DMS153 (cell line): Measurements from ENCODE around the gene USP17L12.
"Not testable (repeated sequence)": the region's sequence is repeated elsewhere in the genome, so short reads cannot be mapped to it uniquely, and the experiment has no call there.

ENCODE experiments used
- DNase-seq: peaks from one replicate; lab custom pipeline; 2025; lab: John Stamatoyannopoulos, UW

USP17L12 gene

DNA sequence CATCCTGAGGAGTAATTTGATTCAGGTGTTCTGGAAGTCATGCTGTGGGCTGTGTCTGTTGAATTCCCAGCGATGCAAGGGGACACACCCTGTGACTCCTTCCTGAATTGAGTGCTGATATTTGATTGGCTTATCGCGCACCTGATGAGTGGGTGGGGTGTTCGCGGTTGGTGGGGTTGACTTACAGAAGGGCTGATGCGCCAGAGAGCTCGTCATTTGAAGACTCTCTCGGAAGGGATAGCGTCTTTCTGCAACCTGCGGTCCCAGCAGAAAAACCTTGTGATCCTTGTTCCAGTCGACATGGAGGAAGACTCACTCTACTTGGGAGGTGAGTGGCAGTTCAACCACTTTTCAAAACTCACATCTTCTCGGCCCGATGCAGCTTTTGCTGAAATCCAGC is at the start of gene USP17L12:
USP17L12 (plus strand) TSS at position 301 of the 400 bp plus-strand sequence; CDS start at position 301, 0 bp downstream.
- not testable (repeated sequence) for DNase-seq

DNA sequence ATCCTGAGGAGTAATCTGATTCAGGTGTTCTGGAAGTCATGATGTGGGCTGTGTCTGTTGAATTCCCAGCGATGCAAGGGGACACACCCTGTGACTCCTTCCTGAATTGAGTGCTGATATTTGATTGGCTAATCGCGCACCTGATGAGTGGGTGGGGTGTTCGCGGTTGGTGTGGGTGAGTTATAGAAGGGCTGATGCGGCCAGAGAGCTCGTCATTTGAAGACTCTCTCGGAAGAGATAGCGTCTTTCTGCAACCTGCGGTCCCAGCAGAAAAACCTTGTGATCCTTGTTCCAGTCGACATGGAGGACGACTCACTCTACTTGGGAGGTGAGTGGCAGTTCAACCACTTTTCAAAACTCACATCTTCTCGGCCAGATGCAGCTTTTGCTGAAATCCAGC is 9.6 kb upstream of the USP17L12 start, which contains the start of gene USP17L10:
USP17L10 (plus strand) TSS at position 301 of the 400 bp plus-strand sequence; CDS start at position 301, 0 bp downstream.
- not testable (repeated sequence) for DNase-seq

DNA sequence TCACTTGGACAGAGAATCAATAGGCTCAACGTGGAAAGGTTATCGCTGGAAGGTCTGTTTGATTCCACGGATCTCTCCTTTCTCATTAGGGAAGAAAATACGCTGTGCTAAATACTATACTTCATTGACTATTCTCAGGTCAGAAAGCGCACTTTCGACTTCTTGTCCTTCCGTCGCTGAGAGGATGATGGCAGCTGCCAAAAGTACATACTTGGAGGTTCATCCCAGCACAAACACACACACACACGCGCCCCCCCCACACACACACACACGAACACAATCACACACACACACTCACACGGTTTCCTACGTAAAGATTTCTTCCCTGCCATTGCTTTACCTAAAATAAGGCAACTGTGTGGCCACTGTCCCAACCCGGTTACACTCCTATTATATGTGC is 5.3 kb upstream of the USP17L12 start:
- DNase-seq, result not testable (repeated sequence)

- DNase-seq, result not testable (repeated sequence)
These were observed 4.8 kb upstream of the USP17L12 start, which contains the start of gene USP17L11 for GRCh38 chr4:9215105-9215504. TSS of gene USP17L11 (plus strand) at chr4:9215405. CDS start at chr4:9215405, 0 bp downstream.

- DNase-seq, result not testable (repeated sequence)
These were observed 4.6 kb downstream of the USP17L12 start, which contains the start of gene USP17L13 for GRCh38 chr4:9224596-9224995. TSS of gene USP17L13 (plus strand) at chr4:9224896. CDS start at chr4:9224896, 0 bp downstream.

DNA sequence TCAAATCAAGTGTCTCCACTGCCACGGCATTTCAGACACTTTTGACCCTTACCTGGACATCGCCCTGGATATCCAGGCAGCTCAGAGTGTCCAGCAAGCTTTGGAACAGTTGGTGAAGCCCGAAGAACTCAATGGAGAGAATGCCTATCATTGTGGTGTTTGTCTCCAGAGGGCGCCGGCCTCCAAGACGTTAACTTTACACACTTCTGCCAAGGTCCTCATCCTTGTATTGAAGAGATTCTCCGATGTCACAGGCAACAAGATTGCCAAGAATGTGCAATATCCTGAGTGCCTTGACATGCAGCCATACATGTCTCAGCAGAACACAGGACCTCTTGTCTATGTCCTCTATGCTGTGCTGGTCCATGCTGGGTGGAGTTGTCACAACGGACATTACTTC is 10.3 kb downstream of the USP17L12 start:
- not testable (repeated sequence) for DNase-seq

DNA sequence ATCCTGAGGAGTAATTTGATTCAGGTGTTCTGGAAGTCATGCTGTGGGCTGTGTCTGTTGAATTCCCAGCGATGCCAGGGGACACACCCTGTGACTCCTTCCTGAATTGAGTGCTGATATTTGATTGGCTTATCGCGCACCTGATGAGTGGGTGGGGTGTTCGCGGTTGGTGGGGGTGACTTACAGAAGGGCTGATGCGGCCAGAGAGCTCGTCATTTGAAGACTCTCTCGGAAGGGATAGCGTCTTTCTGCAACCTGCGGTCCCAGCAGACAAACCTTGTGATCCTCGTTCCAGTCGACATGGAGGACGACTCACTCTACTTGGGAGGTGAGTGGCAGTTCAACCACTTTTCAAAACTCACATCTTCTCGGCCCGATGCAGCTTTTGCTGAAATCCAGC is 14.1 kb downstream of the USP17L12 start, which contains the start of gene USP17L15:
USP17L15 (plus strand) TSS at position 301 of the 400 bp plus-strand sequence; CDS start at position 301, 0 bp downstream.
- DNase-seq, result not testable (repeated sequence)

DNA sequence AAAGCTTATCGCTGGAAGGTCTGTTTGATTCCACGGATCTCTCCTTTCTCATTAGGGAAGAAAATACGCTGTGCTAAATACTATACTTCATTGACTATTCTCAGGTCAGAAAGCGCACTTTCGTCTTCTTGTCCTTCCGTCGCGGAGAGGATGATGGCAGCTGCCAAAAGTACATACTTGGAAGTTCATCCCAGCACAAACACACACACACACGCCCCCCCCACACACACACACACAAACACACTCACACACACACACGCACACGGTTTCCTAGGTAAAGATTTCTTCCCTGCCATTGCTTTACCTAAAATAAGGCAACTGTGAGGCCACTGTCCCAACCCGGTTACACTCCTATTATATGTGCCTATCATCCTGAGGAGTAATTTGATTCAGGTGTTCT is 18.5 kb downstream of the USP17L12 start:
- DNase-seq, result not testable (repeated sequence)

- not testable (repeated sequence) for DNase-seq
These were observed 23.6 kb downstream of the USP17L12 start, which contains the start of gene USP17L17 for GRCh38 chr4:9243579-9243978. TSS of gene USP17L17 (plus strand) at chr4:9243879. CDS start at chr4:9243879, 0 bp downstream.

- not testable (repeated sequence) for DNase-seq
These were observed 28.2 kb downstream of the USP17L12 start, which contains the start of gene USP17L18 for GRCh38 chr4:9247953-9248680. TSS of gene USP17L18 (plus strand) at chr4:9248630. CDS start at chr4:9248630, 0 bp downstream.

DNA sequence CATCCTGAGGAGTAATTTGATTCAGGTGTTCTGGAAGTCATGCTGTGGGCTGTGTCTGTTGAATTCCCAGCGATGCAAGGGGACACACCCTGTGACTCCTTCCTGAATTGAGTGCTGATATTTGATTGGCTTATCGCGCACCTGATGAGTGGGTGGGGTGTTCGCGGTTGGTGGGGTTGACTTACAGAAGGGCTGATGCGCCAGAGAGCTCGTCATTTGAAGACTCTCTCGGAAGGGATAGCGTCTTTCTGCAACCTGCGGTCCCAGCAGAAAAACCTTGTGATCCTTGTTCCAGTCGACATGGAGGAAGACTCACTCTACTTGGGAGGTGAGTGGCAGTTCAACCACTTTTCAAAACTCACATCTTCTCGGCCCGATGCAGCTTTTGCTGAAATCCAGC is 33.1 kb downstream of the USP17L12 start, which contains the start of gene USP17L19:
USP17L19 (plus strand) TSS at position 301 of the 400 bp plus-strand sequence; CDS start at position 301, 0 bp downstream.
- DNase-seq, result not testable (repeated sequence)

DNA sequence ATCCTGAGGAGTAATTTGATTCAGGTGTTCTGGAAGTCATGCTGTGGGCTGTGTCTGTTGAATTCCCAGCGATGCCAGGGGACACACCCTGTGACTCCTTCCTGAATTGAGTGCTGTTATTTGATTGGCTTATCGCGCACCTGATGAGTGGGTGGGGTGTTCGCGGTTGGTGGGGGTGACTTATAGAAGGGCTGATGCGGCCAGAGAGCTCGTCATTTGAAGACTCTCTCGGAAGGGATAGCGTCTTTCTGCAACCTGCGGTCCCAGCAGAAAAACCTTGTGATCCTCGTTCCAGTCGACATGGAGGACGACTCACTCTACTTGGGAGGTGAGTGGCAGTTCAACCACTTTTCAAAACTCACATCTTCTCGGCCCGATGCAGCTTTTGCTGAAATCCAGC is 37.9 kb downstream of the USP17L12 start, which contains the start of gene USP17L20:
USP17L20 (plus strand) TSS at position 301 of the 400 bp plus-strand sequence; CDS start at position 301, 0 bp downstream.
- not testable (repeated sequence) for DNase-seq

DNA sequence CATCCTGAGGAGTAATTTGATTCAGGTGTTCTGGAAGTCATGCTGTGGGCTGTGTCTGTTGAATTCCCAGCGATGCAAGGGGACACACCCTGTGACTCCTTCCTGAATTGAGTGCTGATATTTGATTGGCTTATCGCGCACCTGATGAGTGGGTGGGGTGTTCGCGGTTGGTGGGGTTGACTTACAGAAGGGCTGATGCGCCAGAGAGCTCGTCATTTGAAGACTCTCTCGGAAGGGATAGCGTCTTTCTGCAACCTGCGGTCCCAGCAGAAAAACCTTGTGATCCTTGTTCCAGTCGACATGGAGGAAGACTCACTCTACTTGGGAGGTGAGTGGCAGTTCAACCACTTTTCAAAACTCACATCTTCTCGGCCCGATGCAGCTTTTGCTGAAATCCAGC is 42.6 kb downstream of the USP17L12 start, which contains the start of gene USP17L21:
USP17L21 (plus strand) TSS at position 301 of the 400 bp plus-strand sequence; CDS start at position 301, 0 bp downstream.
- DNase-seq, result not testable (repeated sequence)

GRCh38 chr4:9267319-9267718 is 47.4 kb downstream of the USP17L12 start, which contains the start of gene USP17L22:
TSS of gene USP17L22 (plus strand) at chr4:9267619. CDS start at chr4:9267619, 0 bp downstream.
- DNase-seq, result not testable (repeated sequence)
